Gastroesophageal sphincter (tissue), 4 donors: ENCODE measurements around the gene RNASE8. TPM values are rescaled to one million over a fixed set of nuclear protein-coding genes. Genes with fewer than 3 reads are reported as not detected.
A peak's percentile ranks its signal among the peaks of the same experiment; 100 is the strongest.

ENCODE experiments used
- ATAC-seq: fragments of 150-250 bp; one replicate; pipeline ENCODE4 v1.9.1; 2016; ENCODE audit warnings: mild to moderate bottlenecking, moderate library complexity
- H3K27ac ChIP-seq, 4 donors: fragments of 200-600 bp; sonication (generic) in 3 of 4; 1 replicate in 3 of 4; 2 replicates in 1 of 4; pipeline ENCODE4 v1.5.1; 2016 to 2019
- H3K27me3 ChIP-seq: fragments of 200-600 bp; sonication (generic); one replicate; pipeline ENCODE4 v1.5.1; 2019
- H3K36me3 ChIP-seq, 2 donors: fragments of 200-600 bp; sonication (generic); one replicate each; pipeline ENCODE4 v1.5.1; 2019; ENCODE audit warnings: control low read depth in 1 of 2
- H3K4me1 ChIP-seq, 3 donors: fragments of 200-600 bp; sonication (generic); 1 replicate in 2 of 3; 2 replicates in 1 of 3; pipeline ENCODE4 v1.5.1; 2016 to 2019; ENCODE audit warnings: control low read depth in 2 of 3
- H3K4me3 ChIP-seq, 2 donors: fragments of 200-600 bp; sonication (generic); one replicate each; pipeline ENCODE4 v1.5.1; 2019; ENCODE audit warnings: mild to moderate bottlenecking in 1 of 2, moderate library complexity in 1 of 2
- H3K9me3 ChIP-seq, 3 donors: fragments of 200-600 bp; sonication (generic); one replicate each; pipeline ENCODE4 v1.5.1; 2017 to 2019; ENCODE audit warnings: control low read depth in 2 of 3
- CTCF ChIP-seq, 4 experiments: fragments of 200-600 bp in 2 of 4; fragments of 450-650 bp in 2 of 4; sonication (generic) in 1 of 4; IDR thresholded peaks; one replicate each; pipeline ENCODE4 v1.5.1; 2017 to 2019; ENCODE audit warnings: antibody characterized with exemption in 4 of 4, mild to moderate bottlenecking in 2 of 4, moderate library complexity in 2 of 4
- EP300 ChIP-seq: sonication (generic); formaldehyde crosslinking; IDR thresholded peaks from one replicate; pipeline ENCODE4 v1.6.1; 2017; ENCODE audit warnings: antibody characterized with exemption, mild to moderate bottlenecking
- POLR2A ChIP-seq, 2 donors: fragments of 450-650 bp; IDR thresholded peaks; one replicate each; pipeline ENCODE4 v1.6.1; 2017; ENCODE audit warnings: antibody characterized with exemption in 2 of 2, mild to moderate bottlenecking in 2 of 2, moderate library complexity in 1 of 2
- POLR2AphosphoS5 ChIP-seq: sonication (generic); formaldehyde crosslinking; IDR thresholded peaks from one replicate; pipeline ENCODE4 v1.6.1; 2017; ENCODE audit warnings: antibody characterized with exemption
- WGBS, 2 donors: methylation state at CpG; one replicate each; pipeline ENCODE4 v1.1.5; 2018; ENCODE audit warnings: low coverage in 1 of 2; 5-methylcytosine and 5-hydroxymethylcytosine counted together
- total RNA-seq, 4 donors: library from RNA; depleted of rRNA; stranded (reverse); fragments of >200 nt; gene quantifications; one replicate each; pipeline ENCODE4 v1.1.0, GENCODE V29; 2016

The RNASE8 gene
- total RNA-seq, 4 donors from 2014 or later = not detected

GRCh38 chr14:21100931-21101330 is 43.3 kb downstream of the RNASE8 start, which contains the start of gene TMEM253:
Gene TMEM253 (plus strand): TSS chr14:21101066. CDS start chr14:21101344, 278 bp downstream.
- Histone ChIP-seq H3K27me3 (no peaks in the 10 kb centered on the region), H3K4me3 (no peak within 1 kb of the TSS), H3K36me3 (no peaks in the 10 kb centered on the region), H3K27ac (peak within 1 kb of the TSS in 3 of 4 donors; percentile 98 to 99 (median 98)), H3K9me3 (no peaks in the 10 kb centered on the region), H3K4me1 (peaks cover 7 to 73% (median 24%) of the 10 kb centered on the region in 3 donors)
- TF ChIP-seq POLR2AphosphoS5 = no peak
- TF ChIP-seq POLR2A (IDR thresholded peaks at IDR 0.05) = no peak
- no peak for TF ChIP-seq EP300
- TF ChIP-seq CTCF (IDR thresholded peaks at IDR 0.05) = no peak
- 92 to 95% methylated on average over 3 to 4 of the region's 5 CpGs for WGBS, 2 donors
- no peak for ATAC-seq

- WGBS, 2 donors = 67 to 86% methylated on average over 1 to 2 of the region's 8 CpGs
- Histone ChIP-seq H3K27ac (no peak overlapping the region), H3K4me3 (no peak overlapping the region), H3K4me1 (peaks cover 7 to 73% (median 31%) of the 10 kb centered on the region in 3 donors), H3K36me3 (no peaks in the 10 kb centered on the region), H3K9me3 (no peaks in the 10 kb centered on the region), H3K27me3 (no peaks in the 10 kb centered on the region)
- no peak for ATAC-seq
- TF ChIP-seq POLR2A (IDR thresholded peaks at IDR 0.05) (no peak), POLR2AphosphoS5 (no peak), CTCF (IDR thresholded peaks at IDR 0.05) (no peak), EP300 (no peak)
Observed at GRCh38 chr14:21101802-21102413, 44.3 kb downstream of the RNASE8 start.

GRCh38 chr14:21102521-21103410 is 45.1 kb downstream of the RNASE8 start:
- no peaks in the 10 kb centered on the region for H3K27me3 ChIP-seq
- peak overlapping the region in 3 of 4 donors; percentile 98 to 99 (median 99) for H3K27ac ChIP-seq
- ATAC-seq = no peak
- no peak for TF ChIP-seq POLR2A (IDR thresholded peaks at IDR 0.05)
- TF ChIP-seq EP300 = no peak
- TF ChIP-seq POLR2AphosphoS5 = no peak
- no peak for TF ChIP-seq CTCF (IDR thresholded peaks at IDR 0.05)
- 0% methylated on average over 6 to 7 of the region's 9 CpGs for WGBS, 2 donors
- peaks cover 7 to 71% (median 31%) of the 10 kb centered on the region in 3 donors for H3K4me1 ChIP-seq
- H3K9me3 ChIP-seq = no peaks in the 10 kb centered on the region
- peak overlapping the region in 1 of 2 donors; percentile 77 for H3K4me3 ChIP-seq
- H3K36me3 ChIP-seq = no peaks in the 10 kb centered on the region

GRCh38 chr14:21103411-21103709 is 45.7 kb downstream of the RNASE8 start:
- Histone ChIP-seq H3K27ac (peak overlapping the region; percentile 79 to 99 (median 98)), H3K4me3 (peak overlapping the region; percentile 47 to 77), H3K4me1 (peaks cover 7 to 70% (median 31%) of the 10 kb centered on the region in 3 donors), H3K9me3 (no peaks in the 10 kb centered on the region), H3K36me3 (no peaks in the 10 kb centered on the region), H3K27me3 (no peaks in the 10 kb centered on the region)
- WGBS, 2 donors = 0 to 1% methylated on average over 2 to 9 of the region's 9 CpGs
- no peak for TF ChIP-seq EP300
- TF ChIP-seq POLR2AphosphoS5 = no peak
- TF ChIP-seq CTCF (IDR thresholded peaks at IDR 0.05) = peak in 1 of 4 experiments; percentile 71
- no peak for TF ChIP-seq POLR2A (IDR thresholded peaks at IDR 0.05)
- no peak for ATAC-seq
